NCI-H2029 (cell line): Measurements from ENCODE around the gene DNAH3.
"Not testable (repeated sequence)": the region's sequence is repeated elsewhere in the genome, so short reads cannot be mapped to it uniquely, and the experiment has no call there.

Experiments used
- DNase-seq: peaks from one replicate; lab custom pipeline; 2025; lab: John Stamatoyannopoulos, UW

DNAH3 gene, protein sequence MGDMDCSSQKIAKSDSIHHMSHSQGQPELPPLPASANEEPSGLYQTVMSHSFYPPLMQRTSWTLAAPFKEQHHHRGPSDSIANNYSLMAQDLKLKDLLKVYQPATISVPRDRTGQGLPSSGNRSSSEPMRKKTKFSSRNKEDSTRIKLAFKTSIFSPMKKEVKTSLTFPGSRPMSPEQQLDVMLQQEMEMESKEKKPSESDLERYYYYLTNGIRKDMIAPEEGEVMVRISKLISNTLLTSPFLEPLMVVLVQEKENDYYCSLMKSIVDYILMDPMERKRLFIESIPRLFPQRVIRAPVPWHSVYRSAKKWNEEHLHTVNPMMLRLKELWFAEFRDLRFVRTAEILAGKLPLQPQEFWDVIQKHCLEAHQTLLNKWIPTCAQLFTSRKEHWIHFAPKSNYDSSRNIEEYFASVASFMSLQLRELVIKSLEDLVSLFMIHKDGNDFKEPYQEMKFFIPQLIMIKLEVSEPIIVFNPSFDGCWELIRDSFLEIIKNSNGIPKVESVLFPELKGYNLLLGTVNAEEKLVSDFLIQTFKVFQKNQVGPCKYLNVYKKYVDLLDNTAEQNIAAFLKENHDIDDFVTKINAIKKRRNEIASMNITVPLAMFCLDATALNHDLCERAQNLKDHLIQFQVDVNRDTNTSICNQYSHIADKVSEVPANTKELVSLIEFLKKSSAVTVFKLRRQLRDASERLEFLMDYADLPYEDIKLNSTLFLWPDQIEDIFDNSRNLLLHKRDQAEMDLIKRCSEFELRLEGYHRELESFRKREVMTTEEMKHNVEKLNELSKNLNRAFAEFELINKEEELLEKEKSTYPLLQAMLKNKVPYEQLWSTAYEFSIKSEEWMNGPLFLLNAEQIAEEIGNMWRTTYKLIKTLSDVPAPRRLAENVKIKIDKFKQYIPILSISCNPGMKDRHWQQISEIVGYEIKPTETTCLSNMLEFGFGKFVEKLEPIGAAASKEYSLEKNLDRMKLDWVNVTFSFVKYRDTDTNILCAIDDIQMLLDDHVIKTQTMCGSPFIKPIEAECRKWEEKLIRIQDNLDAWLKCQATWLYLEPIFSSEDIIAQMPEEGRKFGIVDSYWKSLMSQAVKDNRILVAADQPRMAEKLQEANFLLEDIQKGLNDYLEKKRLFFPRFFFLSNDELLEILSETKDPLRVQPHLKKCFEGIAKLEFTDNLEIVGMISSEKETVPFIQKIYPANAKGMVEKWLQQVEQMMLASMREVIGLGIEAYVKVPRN (N-terminal part only)

GRCh38 chr16:21150375-21151001, at the start of gene DNAH3:
Gene DNAH3 (minus strand): TSS chr16:21150846. CDS start chr16:21150319, 527 bp downstream.
- peak; percentile 76 for DNase-seq

DNA sequence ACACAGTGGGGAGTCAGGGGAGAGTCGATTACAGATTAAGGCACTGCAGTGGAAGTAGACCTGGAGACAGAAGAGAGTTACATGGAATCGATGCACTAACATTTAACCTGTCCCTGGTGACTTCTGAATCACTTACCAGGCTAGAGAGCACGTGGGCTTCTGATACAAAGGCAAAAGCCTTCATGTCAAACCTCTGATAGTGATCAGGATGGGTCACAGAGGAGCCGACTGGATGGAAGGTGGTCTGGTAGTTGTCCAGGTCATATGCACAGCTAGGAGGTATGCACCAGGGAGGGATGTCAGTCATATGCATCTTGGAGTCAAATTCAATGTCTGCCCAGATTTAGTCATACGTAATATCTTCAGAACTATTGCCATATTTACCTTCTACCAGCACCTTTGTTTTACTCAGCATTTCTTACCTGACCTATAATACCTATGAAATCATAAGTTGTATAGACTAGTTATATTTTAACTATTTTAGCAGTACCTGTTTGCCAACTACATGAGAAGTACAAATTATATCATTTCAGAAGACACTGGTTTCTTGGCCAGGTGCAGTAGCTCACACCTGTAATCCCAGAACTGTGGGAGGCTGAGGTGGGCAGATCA, 49.1 kb upstream of the DNAH3 start:
- DNase-seq, result no peak

DNA sequence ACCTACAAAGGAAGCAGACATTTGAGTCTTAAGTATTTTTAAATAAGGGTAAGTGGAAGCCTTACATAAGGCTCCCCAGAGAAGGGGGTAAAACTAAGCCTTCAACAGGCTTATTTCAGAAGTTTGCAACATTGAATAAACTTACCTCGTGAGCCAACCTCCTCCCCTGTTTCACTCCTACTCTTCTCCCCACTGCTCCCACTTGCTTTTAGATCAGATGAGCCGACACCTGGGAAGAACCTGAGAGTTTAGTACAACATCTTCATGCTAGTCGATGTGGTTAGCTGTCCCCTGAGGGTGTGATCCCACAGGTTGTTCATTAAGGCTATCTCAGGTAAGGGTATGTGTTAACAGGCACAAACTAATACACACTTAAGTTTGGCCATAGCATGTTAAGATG, 47.0 kb upstream of the DNAH3 start:
- DNase-seq, result no peak

GRCh38 chr16:21197112-21197511, 46.5 kb upstream of the DNAH3 start:
- DNase-seq, result no peak

DNA sequence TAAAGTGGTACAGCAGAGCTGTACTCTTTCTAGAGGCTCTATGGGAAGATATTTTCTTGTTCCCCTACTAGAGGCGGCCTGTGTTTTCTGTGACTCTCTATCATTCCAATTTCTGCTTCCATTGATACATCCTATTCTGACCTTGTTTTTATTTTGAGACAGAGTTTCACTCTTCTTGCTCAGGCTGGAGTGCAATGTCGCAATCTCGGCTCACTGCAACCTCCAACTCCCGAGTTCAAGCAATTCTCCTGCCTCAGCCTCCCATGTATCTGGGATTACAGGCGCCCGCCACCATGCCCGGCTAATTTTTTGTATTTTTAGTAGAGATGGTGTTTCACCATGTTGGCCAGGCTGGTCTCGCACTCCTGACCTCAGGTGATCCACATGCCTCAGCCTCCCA, 44.7 kb upstream of the DNAH3 start:
- DNase-seq, result not testable (repeated sequence)

- DNase-seq, result no peak
Observed at GRCh38 chr16:21194771-21195301, 44.2 kb upstream of the DNAH3 start.

DNA sequence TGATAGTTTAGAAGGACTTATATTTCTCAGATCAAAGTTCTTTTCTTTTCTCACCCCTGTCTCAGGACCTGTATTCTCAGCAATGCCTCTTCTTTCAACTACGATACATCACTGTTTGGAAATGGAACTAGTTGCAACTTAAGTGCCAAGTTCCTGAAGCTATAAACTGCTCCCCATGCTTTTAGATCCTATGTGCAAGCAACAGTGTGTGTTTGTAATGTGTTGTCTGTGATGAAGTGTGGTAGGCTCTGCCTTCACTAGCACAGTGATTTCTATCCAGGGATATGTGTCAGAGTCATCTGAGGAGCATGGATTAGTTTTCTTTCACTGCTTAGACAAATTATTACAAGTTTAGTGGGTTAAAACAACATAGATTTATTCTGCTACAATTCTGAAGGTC, 42.3 kb upstream of the DNAH3 start:
- DNase-seq, result no peak

DNA sequence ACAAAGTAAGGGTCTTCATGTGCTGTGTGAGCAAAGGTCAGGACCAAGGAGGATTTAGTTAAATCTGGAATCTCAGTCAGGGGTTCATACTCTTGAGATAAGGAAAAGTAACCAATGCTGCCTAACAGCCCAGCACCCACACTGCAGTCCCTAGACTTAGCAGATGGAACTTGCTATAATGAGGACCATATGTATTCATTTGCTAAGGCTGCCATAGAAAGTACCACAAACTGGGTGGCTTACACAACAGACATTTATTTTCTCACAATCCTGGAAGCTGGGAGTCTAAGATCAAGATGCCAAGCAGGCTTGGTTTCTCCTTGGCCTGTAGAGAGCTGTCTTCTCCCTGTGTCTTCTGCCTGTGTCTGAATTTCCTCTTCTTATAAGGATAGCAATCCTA, 40.0 kb upstream of the DNAH3 start:
- no peak for DNase-seq

DNA sequence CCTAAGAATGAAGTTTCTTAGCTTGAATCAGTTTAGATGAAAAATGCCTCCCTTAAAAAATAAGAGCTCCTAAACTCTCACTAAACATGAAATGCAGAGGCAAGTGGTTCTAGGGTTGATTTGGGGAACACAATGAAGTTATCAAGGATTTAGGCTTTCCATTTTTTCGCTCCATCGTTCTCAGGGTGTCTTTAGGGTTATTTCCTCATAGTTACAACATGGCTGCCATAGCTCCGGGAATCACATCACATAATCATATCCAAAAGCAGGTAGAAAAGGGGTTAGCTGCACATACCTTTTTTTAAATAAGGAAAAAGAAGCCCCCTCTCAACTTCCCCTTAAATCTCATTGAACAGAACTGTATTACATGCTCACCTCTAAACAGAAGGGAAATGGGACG, 39.4 kb upstream of the DNAH3 start:
- no peak for DNase-seq

- no peak for DNase-seq
Observed at GRCh38 chr16:21189311-21189710, 38.7 kb upstream of the DNAH3 start.

GRCh38 chr16:21186326-21186691, 35.7 kb upstream of the DNAH3 start:
- no peak for DNase-seq

- no peak for DNase-seq
Observed at GRCh38 chr16:21185659-21186325, 35.1 kb upstream of the DNAH3 start.

DNA sequence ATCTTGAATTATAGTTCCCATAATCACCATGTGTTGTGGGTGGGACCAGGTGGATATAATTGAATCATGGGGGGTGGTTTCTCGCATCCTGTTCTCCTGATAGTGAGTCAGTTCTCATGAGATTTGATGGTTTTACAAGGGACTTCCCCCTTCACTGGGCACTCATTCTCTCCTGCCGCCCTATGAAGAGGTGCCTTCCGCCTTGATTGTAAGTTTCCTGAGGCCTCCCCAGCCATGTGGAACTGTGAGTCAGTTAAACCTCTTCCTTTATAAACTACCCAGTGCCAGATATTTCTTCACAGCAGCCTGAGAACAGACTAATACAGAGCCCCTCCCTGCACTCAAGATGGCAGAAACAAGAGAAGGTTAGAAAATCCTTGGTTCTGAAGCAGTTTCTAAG, 34.2 kb upstream of the DNAH3 start:
- DNase-seq, result no peak

GRCh38 chr16:21183995-21184394, 33.3 kb upstream of the DNAH3 start:
- no peak for DNase-seq

GRCh38 chr16:21179983-21180365, 29.3 kb upstream of the DNAH3 start:
- no peak for DNase-seq

GRCh38 chr16:21179126-21179982, 28.7 kb upstream of the DNAH3 start:
- DNase-seq, result no peak

- DNase-seq, result peak; percentile 10
Observed at GRCh38 chr16:21175397-21175796, 24.8 kb upstream of the DNAH3 start.

- DNase-seq, result no peak
Observed at GRCh38 chr16:21172650-21173049, 22.0 kb upstream of the DNAH3 start.

GRCh38 chr16:21170116-21170515, 19.5 kb upstream of the DNAH3 start:
- not testable (repeated sequence) for DNase-seq
